ENCODE measurements around the gene RIPK1.

- TF ChIP-seq, protein P1, sequence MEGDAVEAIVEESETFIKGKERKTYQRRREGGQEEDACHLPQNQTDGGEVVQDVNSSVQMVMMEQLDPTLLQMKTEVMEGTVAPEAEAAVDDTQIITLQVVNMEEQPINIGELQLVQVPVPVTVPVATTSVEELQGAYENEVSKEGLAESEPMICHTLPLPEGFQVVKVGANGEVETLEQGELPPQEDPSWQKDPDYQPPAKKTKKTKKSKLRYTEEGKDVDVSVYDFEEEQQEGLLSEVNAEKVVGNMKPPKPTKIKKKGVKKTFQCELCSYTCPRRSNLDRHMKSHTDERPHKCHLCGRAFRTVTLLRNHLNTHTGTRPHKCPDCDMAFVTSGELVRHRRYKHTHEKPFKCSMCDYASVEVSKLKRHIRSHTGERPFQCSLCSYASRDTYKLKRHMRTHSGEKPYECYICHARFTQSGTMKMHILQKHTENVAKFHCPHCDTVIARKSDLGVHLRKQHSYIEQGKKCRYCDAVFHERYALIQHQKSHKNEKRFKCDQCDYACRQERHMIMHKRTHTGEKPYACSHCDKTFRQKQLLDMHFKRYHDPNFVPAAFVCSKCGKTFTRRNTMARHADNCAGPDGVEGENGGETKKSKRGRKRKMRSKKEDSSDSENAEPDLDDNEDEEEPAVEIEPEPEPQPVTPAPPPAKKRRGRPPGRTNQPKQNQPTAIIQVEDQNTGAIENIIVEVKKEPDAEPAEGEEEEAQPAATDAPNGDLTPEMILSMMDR (IDR thresholded peaks at IDR 0.05; ENCODE audit: insufficient read depth, low read length), result no peak
- no peak for TF ChIP-seq REST (IDR thresholded peaks at IDR 0.05; ENCODE audit: insufficient replicate concordance, low read depth)
- TF ChIP-seq POLR2AphosphoS5 (IDR thresholded peaks at IDR 0.05; ENCODE audit: low read depth), result no peak
- TF ChIP-seq GABPA (IDR thresholded peaks at IDR 0.05; ENCODE audit: low read depth), result no peak
- peak; percentile 57; the same call in 1 of the 2 replicates for TF ChIP-seq SPI1 (IDR thresholded peaks at IDR 0.05; ENCODE audit: borderline replicate concordance, low read depth)
Measured at GRCh38 chr6:3026791-3027626, 41.3 kb upstream of the RIPK1 start.
